CD4-positive, alpha-beta memory T cell (primary cell): ENCODE data around the gene HMGCL. TPM values are rescaled to one million over a fixed set of nuclear protein-coding genes. Genes with fewer than 3 reads are reported as not detected.
"Not testable (repeated sequence)": the region's sequence is repeated elsewhere in the genome, so short reads cannot be mapped to it uniquely, and the experiment has no call there.

Source experiments
- CTCF ChIA-PET: fragments of 350-600 bp; sonication (Branson Sonifier 250); formaldehyde crosslinking; loops from one replicate; lab custom pipeline; 2021; ENCODE audit warnings: inconsistent platforms; ENCODE audit not compliant: partially characterized antibody; lab: Charles Lee
- POLR2A ChIA-PET: fragments of 350-600 bp; sonication (Branson Sonifier 250); formaldehyde crosslinking; loops from one replicate; lab custom pipeline; 2021; ENCODE audit not compliant: partially characterized antibody; lab: Charles Lee
- DNase-seq, 5 donors: peaks; one replicate each; pipeline versions ENCODE4 v3.0.0 to v3.0.0-alpha.2; 2020 to 2022; ENCODE audit warnings: mixed read lengths in 1 of 5
- H3K27ac ChIP-seq: one replicate; pipeline ENCODE4 v1.7.0; 2013; ENCODE audit warnings: low read depth, low read length
- H3K27me3 ChIP-seq: 2 replicates; pipeline ENCODE4 v1.7.0; 2013; ENCODE audit warnings: mild to moderate bottlenecking, low read length, moderate library complexity; ENCODE audit not compliant: insufficient read depth
- H3K36me3 ChIP-seq: 2 replicates; pipeline ENCODE4 v1.7.0; 2013; ENCODE audit warnings: mild to moderate bottlenecking, low read length, moderate library complexity; ENCODE audit not compliant: insufficient read depth
- H3K4me1 ChIP-seq: 2 replicates; pipeline ENCODE4 v1.7.0; 2013; ENCODE audit warnings: mild to moderate bottlenecking, low read length, moderate library complexity; ENCODE audit not compliant: insufficient read depth
- H3K4me3 ChIP-seq, 2 donors: one replicate each; pipeline ENCODE4 v1.7.0; 2013; ENCODE audit warnings: low read length in 2 of 2, mild to moderate bottlenecking in 1 of 2
- H3K9me3 ChIP-seq, 2 donors: one replicate each; pipeline ENCODE4 v1.7.0; 2013; ENCODE audit warnings: low read length in 2 of 2, control low read depth in 1 of 2; ENCODE audit not compliant: control insufficient read depth in 1 of 2
- H3K27ac Mint-ChIP-seq, 7 donors: one replicate each; pipeline ENCODE4 v1.8.0; 2020 to 2021; ENCODE audit warnings: mixed read lengths in 7 of 7, mild to moderate bottlenecking in 6 of 7, inconsistent platforms in 3 of 7, moderate library complexity in 3 of 7
- H3K27me3 Mint-ChIP-seq, 2 donors: one replicate each; pipeline ENCODE4 v1.8.0; 2020 to 2021; ENCODE audit warnings: mixed read lengths in 2 of 2
- H3K36me3 Mint-ChIP-seq, 2 donors: one replicate each; pipeline ENCODE4 v1.8.0; 2020 to 2021; ENCODE audit warnings: mixed read lengths in 2 of 2, inconsistent platforms in 1 of 2, mild to moderate bottlenecking in 1 of 2
- H3K4me1 Mint-ChIP-seq, 4 donors: one replicate each; pipeline ENCODE4 v1.8.0; 2020 to 2021; ENCODE audit warnings: mixed read lengths in 4 of 4, mild to moderate bottlenecking in 1 of 4
- H3K4me3 Mint-ChIP-seq, 8 donors: one replicate each; pipeline ENCODE4 v1.8.0; 2020 to 2021; ENCODE audit warnings: mixed read lengths in 8 of 8, mild to moderate bottlenecking in 7 of 8, moderate library complexity in 6 of 8, inconsistent platforms in 3 of 8
- H3K9me3 Mint-ChIP-seq, 8 donors: one replicate each; pipeline ENCODE4 v1.8.0; 2020 to 2021; ENCODE audit warnings: mixed read lengths in 8 of 8, mild to moderate bottlenecking in 5 of 8, inconsistent platforms in 3 of 8, moderate library complexity in 1 of 8
- intact Hi-C: fragments of 100-400 bp; cut with micrococcal nuclease; formaldehyde crosslinking; loops from one replicate; pipeline ENCODE4 v1.15.1; 2023
- polyA plus RNA-seq, 2 donors: library from polyadenylated mRNA; unstranded; fragments of 300-500 nt; fragmentation: Illumina TruSeq; gene quantifications; one replicate each; pipeline ENCODE4 v1.2.3, GENCODE V29; 2021
- total RNA-seq, 2 experiments: library from RNA; stranded (reverse); gene quantifications; one replicate each; pipeline ENCODE4 v1.2.3, GENCODE V29; 2021

HMGCL gene
- total and polyA plus RNA-seq, 4 experiments from 2014 or later: 27.8 to 38.5 (median 34.3) TPM

DNA sequence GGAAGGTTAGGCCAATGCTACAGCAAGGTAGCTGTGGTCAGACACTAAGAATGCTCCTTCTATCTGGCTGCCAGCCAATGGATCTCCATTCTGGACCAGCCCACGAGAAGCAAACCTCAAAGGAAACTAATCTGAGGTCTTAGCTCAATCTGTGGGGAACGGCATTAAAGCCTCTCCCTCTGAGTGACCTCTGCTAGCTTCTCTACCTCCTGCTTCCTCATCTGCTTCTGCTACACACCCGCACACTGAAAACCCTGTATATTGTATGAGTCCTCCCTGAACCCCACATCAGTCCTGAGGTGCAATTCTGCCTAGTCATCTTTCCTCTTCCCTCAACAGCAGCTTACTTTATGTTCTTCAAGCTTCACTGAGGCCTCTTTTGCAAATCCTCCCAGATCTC, 17.8 kb downstream of the HMGCL start:
- DNase-seq: no peak
- Mint-ChIP-seq H3K4me1 (peaks cover 7 to 21% (median 17%) of the 10 kb centered on the region in 4 donors), H3K4me3 (no peak overlapping the region), H3K27ac (peak overlapping the region in 4 of 7 donors; percentile 18 to 87 (median 48)), H3K27me3 (no peaks in the 10 kb centered on the region), H3K9me3 (no peaks in the 10 kb centered on the region), H3K36me3 (peaks cover 20 to 29% of the 10 kb centered on the region in 2 donors)
- Histone ChIP-seq H3K27me3 (no peaks in the 10 kb centered on the region), H3K27ac (no peak overlapping the region), H3K9me3 (no peaks in the 10 kb centered on the region), H3K36me3 (no peaks in the 10 kb centered on the region), H3K4me3 (no peak overlapping the region), H3K4me1 (peaks cover 9% of the 10 kb centered on the region)
- ChIA-PET POLR2A (interaction anchor here (0.6 to 1.3 kb wide), 3 partner anchors 14 to 29 kb away, joined by 3 to 6 read pairs (median 4); partner anchors contain the start of genes HMGCL and PITHD1), CTCF (interaction anchor here (0.8 to 1.4 kb wide), 5 partner anchors 17 to 220 kb away, joined by 3 to 4 read pairs (median 3); no protein-coding TSS in a partner anchor)
- intact Hi-C loops: loop anchor here (10.0 kb wide), 1 partner anchor 147 kb away; the partner anchor contains the start of gene PNRC2

- Mint-ChIP-seq H3K27me3 (no peaks in the 10 kb centered on the region), H3K4me3 (no peak overlapping the region), H3K9me3 (no peaks in the 10 kb centered on the region), H3K4me1 (peaks cover 8 to 31% (median 16%) of the 10 kb centered on the region in 4 donors), H3K27ac (peak overlapping the region in 3 of 7 donors; percentile 42 to 87 (median 79)), H3K36me3 (peaks cover 17 to 22% of the 10 kb centered on the region in 2 donors)
- POLR2A ChIA-PET: interaction anchor here (1.2 kb wide), 1 partner anchor 19 kb away, joined by 6 read pairs; the partner anchor contains the start of gene HMGCL
- no peaks in the 10 kb centered on the region for H3K36me3 ChIP-seq
- H3K4me1 ChIP-seq: peaks cover 16% of the 10 kb centered on the region
- H3K4me3 ChIP-seq: no peak overlapping the region
- no peak overlapping the region for H3K27ac ChIP-seq
- no peaks in the 10 kb centered on the region for H3K9me3 ChIP-seq
- CTCF ChIA-PET: interaction anchor here (0.8 to 0.9 kb wide), 2 partner anchors 11 to 17 kb away, joined by 3 read pairs; no protein-coding TSS in a partner anchor
- H3K27me3 ChIP-seq: no peaks in the 10 kb centered on the region
- intact Hi-C loops: loop anchor here (10.0 kb wide), 1 partner anchor 149 kb away; the partner anchor contains the start of gene PNRC2
- no peak for DNase-seq
Observed at GRCh38 chr1:23806280-23806679, 18.9 kb downstream of the HMGCL start.

GRCh38 chr1:23805025-23805424, 20.2 kb downstream of the HMGCL start:
- CTCF ChIA-PET: interaction anchor here (1.5 kb wide), 1 partner anchor 33 kb away, joined by 5 read pairs; no protein-coding TSS in a partner anchor
- Histone ChIP-seq H3K4me3 (no peak overlapping the region), H3K36me3 (no peaks in the 10 kb centered on the region), H3K27me3 (no peaks in the 10 kb centered on the region), H3K27ac (no peak overlapping the region), H3K9me3 (no peaks in the 10 kb centered on the region), H3K4me1 (peaks cover 17% of the 10 kb centered on the region)
- Mint-ChIP-seq H3K4me3 (peak overlapping the region in 2 of 8 donors; percentile 10 to 23), H3K9me3 (no peaks in the 10 kb centered on the region), H3K4me1 (peaks cover 6 to 27% (median 14%) of the 10 kb centered on the region in 4 donors), H3K36me3 (peaks cover 11 to 19% of the 10 kb centered on the region in 2 donors), H3K27ac (peak overlapping the region in 4 of 7 donors; percentile 37 to 77 (median 62)), H3K27me3 (no peaks in the 10 kb centered on the region)
- intact Hi-C loops: loop anchor here (10.0 kb wide), 1 partner anchor 150 kb away; the partner anchor contains the start of gene PNRC2
- POLR2A ChIA-PET: interaction anchor here (0.8 kb wide), 1 partner anchor 20 kb away, joined by 3 read pairs; the partner anchor contains the start of gene HMGCL
- DNase-seq: no peak

DNA sequence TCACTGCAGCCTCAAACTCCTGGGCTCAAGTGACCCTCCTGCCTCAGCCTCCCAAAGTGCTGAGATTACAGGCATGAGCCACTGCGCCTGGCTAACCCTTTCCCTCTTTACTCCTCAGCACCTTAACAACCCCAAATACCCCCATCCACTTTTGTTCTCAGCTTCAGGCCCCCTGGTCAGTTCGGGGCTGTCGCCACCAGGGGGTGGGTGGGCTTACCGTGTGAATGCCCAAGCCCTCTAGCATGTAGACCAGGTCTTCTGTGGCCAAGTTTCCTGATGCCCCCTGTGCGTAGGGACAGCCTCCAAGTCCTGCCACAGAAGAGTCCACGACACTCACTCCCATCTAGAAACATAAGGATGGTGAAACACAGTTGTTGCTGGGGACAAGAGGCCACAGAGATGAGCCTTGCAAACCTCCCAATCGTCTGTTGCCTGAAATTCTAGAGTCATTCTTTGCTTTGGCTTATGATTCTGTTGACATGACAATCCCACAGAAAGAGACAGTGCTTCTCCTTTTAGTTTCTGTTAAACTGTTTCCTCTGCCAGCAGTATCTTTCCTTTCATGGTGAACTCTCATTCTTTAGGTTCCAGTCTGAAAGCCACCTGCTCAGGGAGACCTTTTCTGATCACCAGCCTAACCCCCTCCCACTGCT, 20.9 kb downstream of the HMGCL start:
- H3K36me3 ChIP-seq: no peaks in the 10 kb centered on the region
- CTCF ChIA-PET: interaction anchor here (1.5 kb wide), 1 partner anchor 32 kb away, joined by 5 read pairs; no protein-coding TSS in a partner anchor
- POLR2A ChIA-PET: interaction anchor here (5.6 kb wide), 1 partner anchor 21 kb away, joined by 51 read pairs; the partner anchor contains the start of gene HMGCL
- intact Hi-C loops: loop anchor here (10.0 kb wide), 1 partner anchor 150 kb away; the partner anchor contains the start of gene PNRC2
- Mint-ChIP-seq H3K27me3 (no peaks in the 10 kb centered on the region), H3K4me3 (peak overlapping the region in 2 of 8 donors; percentile 24 to 35), H3K4me1 (peaks cover 6 to 28% (median 16%) of the 10 kb centered on the region in 4 donors), H3K36me3 (peaks cover 11 to 21% of the 10 kb centered on the region in 2 donors), H3K27ac (peak overlapping the region in 5 of 7 donors; percentile 32 to 62 (median 37)), H3K9me3 (no peaks in the 10 kb centered on the region)
- H3K4me1 ChIP-seq: peaks cover 18% of the 10 kb centered on the region
- DNase-seq: no peak
- H3K4me3 ChIP-seq: no peak overlapping the region
- no peaks in the 10 kb centered on the region for H3K27me3 ChIP-seq
- H3K27ac ChIP-seq: no peak overlapping the region
- no peaks in the 10 kb centered on the region for H3K9me3 ChIP-seq

DNA sequence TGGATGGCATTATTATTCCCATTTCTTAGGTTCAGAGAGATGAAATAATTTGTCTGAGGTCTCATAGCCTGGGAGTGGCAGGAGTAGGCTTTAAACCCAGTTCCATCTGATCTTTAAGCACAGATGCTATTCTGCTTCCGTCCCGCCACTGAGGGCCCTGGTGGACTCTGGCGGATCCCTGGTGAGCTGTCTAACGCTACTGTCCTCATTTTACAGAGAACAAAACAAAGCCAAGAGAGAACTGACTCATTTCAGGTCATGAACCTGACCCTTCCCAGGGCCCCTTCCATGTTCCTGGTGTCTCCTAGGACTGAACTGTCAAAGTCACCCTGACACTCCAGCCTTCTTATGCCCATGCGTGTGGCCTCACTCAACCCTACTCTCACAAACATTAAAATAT, 21.6 kb downstream of the HMGCL start:
- Mint-ChIP-seq H3K9me3 (no peaks in the 10 kb centered on the region), H3K4me1 (peaks cover 8 to 35% (median 20%) of the 10 kb centered on the region in 4 donors), H3K4me3 (no peak overlapping the region), H3K27ac (peak overlapping the region in 6 of 7 donors; percentile 32 to 84 (median 44)), H3K27me3 (no peaks in the 10 kb centered on the region), H3K36me3 (peaks cover 11 to 21% of the 10 kb centered on the region in 2 donors)
- Histone ChIP-seq H3K9me3 (no peaks in the 10 kb centered on the region), H3K36me3 (no peaks in the 10 kb centered on the region), H3K27me3 (no peaks in the 10 kb centered on the region), H3K4me1 (peaks cover 23% of the 10 kb centered on the region), H3K27ac (no peak overlapping the region), H3K4me3 (no peak overlapping the region)
- ChIA-PET CTCF (no interaction called here), POLR2A (interaction anchor here (5.6 kb wide), 1 partner anchor 21 kb away, joined by 51 read pairs; the partner anchor contains the start of gene HMGCL)
- intact Hi-C loops: loop anchor here (10.0 kb wide), 1 partner anchor 151 kb away; the partner anchor contains the start of gene PNRC2
- DNase-seq: no peak

GRCh38 chr1:23802809-23803342, 22.4 kb downstream of the HMGCL start:
- peaks cover 23% of the 10 kb centered on the region for H3K4me1 ChIP-seq
- not testable (repeated sequence) for H3K36me3 ChIP-seq, H3K27me3 ChIP-seq, DNase-seq, H3K27me3 Mint-ChIP-seq, H3K9me3 ChIP-seq, H3K9me3 Mint-ChIP-seq, H3K4me3 ChIP-seq, H3K27ac ChIP-seq
- peak overlapping the region in 2 of 8 donors; percentile 9 to 10 for H3K4me3 Mint-ChIP-seq
- H3K36me3 Mint-ChIP-seq: peaks cover 10 to 21% of the 10 kb centered on the region in 2 donors
- intact Hi-C loops: loop anchor here (10.0 kb wide), 1 partner anchor 152 kb away; the partner anchor contains the start of gene PNRC2
- peaks cover 8 to 38% (median 21%) of the 10 kb centered on the region in 4 donors for H3K4me1 Mint-ChIP-seq
- peak overlapping the region; percentile 60 to 93 (median 82) for H3K27ac Mint-ChIP-seq
- ChIA-PET CTCF (interaction anchor here (0.9 to 3.5 kb wide), 3 partner anchors 7 to 31 kb away, joined by 3 to 27 read pairs (median 3); no protein-coding TSS in a partner anchor), POLR2A (interaction anchor here (0.6 to 5.6 kb wide), 4 partner anchors 12 to 25 kb away, joined by 3 to 70 read pairs (median 55); partner anchors contain the start of genes HMGCL, LYPLA2 and PITHD1)
